Stromal cell of bone marrow (primary cell): ENCODE measurements around the gene FCHSD2.

Experiments
- DNase-seq: peaks from one replicate; pipeline ENCODE4 v3.0.0-alpha.2; 2012; ENCODE audit warnings: low read depth

Gene FCHSD2

GRCh38 chr11:73142128-73142377, at the start of gene FCHSD2:
TSS of gene FCHSD2 (minus strand) at chr11:73142318. CDS start at chr11:73141877, 441 bp downstream.
- no peak for DNase-seq

GRCh38 chr11:73191151-73191550, 49.0 kb upstream of the FCHSD2 start:
- DNase-seq: no peak

GRCh38 chr11:73190557-73190885, 48.4 kb upstream of the FCHSD2 start:
- DNase-seq: no peak

GRCh38 chr11:73189723-73190556, 47.8 kb upstream of the FCHSD2 start:
- DNase-seq: no peak

- DNase-seq: no peak
Observed at GRCh38 chr11:73189315-73189714, 47.2 kb upstream of the FCHSD2 start.

- DNase-seq: no peak
Observed at GRCh38 chr11:73188301-73188700, 46.2 kb upstream of the FCHSD2 start.

GRCh38 chr11:73187854-73188253, 45.7 kb upstream of the FCHSD2 start:
- DNase-seq: no peak

GRCh38 chr11:73186886-73187285, 44.8 kb upstream of the FCHSD2 start:
- no peak for DNase-seq

GRCh38 chr11:73186294-73186850, 44.3 kb upstream of the FCHSD2 start:
- peak; percentile 21 for DNase-seq

GRCh38 chr11:73185680-73186293, 43.7 kb upstream of the FCHSD2 start:
- peak; percentile 75 for DNase-seq

- peak; percentile 47 for DNase-seq
Observed at GRCh38 chr11:73184953-73185671, 43.0 kb upstream of the FCHSD2 start.

GRCh38 chr11:73182824-73183321, 40.8 kb upstream of the FCHSD2 start:
- no peak for DNase-seq

GRCh38 chr11:73178681-73179080, 36.6 kb upstream of the FCHSD2 start:
- DNase-seq: no peak

GRCh38 chr11:73177778-73178539, 35.8 kb upstream of the FCHSD2 start:
- peak; percentile 80 for DNase-seq

GRCh38 chr11:73177380-73177777, 35.3 kb upstream of the FCHSD2 start:
- DNase-seq: no peak

GRCh38 chr11:73176874-73177155, 34.7 kb upstream of the FCHSD2 start:
- DNase-seq: no peak

- DNase-seq: no peak
Observed at GRCh38 chr11:73176145-73176873, 34.2 kb upstream of the FCHSD2 start.

GRCh38 chr11:73175551-73176144, 33.5 kb upstream of the FCHSD2 start:
- DNase-seq: no peak

- DNase-seq: no peak
Observed at GRCh38 chr11:73174495-73174791, 32.3 kb upstream of the FCHSD2 start.

- no peak for DNase-seq
Observed at GRCh38 chr11:73173755-73174494, 31.8 kb upstream of the FCHSD2 start.
